CD1c-positive myeloid dendritic cell (primary cell): ENCODE data around the gene NISCH.
"Not testable (repeated sequence)": the region's sequence is repeated elsewhere in the genome, so short reads cannot be mapped to it uniquely, and the experiment has no call there.

ENCODE experiments used
- DNase-seq: peaks from one replicate; pipeline ENCODE4 v3.0.0-alpha.2; 2016; ENCODE audit errors: extremely low spot score

Gene NISCH

GRCh38 chr3:52525680-52526561, 70.5 kb downstream of the NISCH start:
- DNase-seq: no peak

- not testable (repeated sequence) for DNase-seq
Measured at GRCh38 chr3:52526671-52527038, 71.3 kb downstream of the NISCH start.

DNA sequence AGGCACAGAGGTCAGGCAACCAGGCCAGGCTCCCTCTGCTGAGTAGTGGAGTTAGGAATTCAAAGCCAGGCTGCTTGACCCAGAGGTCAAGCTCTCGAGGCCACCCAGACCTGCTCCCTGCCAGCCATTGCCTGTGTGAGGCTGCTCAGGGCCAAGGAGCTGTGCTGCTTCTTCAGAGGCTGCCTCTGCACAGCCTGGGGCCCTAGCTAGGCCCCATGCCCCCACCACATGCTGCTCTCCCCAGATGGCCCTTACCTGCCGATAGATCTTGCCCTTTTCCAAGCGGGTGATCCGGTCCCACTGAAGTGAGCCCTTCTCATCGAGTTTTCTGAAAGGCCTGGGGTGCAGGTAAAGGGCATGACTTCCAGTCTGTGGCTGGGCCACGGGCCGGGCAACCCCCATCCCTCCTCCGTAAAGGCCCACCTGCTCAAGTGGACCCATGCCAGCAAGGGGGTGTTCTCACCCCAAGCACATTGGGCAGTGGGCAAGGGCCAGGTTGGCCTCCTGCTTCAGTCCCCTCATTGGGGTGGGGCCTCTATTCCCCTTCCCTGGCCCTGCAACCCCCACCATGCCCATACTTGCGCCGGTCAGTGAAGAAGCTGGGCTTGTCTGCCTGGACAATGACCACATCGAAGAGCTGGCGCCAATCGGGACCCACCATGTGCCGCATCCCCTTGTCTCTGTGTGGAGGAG, 71.8 kb downstream of the NISCH start:
- DNase-seq: no peak

DNA sequence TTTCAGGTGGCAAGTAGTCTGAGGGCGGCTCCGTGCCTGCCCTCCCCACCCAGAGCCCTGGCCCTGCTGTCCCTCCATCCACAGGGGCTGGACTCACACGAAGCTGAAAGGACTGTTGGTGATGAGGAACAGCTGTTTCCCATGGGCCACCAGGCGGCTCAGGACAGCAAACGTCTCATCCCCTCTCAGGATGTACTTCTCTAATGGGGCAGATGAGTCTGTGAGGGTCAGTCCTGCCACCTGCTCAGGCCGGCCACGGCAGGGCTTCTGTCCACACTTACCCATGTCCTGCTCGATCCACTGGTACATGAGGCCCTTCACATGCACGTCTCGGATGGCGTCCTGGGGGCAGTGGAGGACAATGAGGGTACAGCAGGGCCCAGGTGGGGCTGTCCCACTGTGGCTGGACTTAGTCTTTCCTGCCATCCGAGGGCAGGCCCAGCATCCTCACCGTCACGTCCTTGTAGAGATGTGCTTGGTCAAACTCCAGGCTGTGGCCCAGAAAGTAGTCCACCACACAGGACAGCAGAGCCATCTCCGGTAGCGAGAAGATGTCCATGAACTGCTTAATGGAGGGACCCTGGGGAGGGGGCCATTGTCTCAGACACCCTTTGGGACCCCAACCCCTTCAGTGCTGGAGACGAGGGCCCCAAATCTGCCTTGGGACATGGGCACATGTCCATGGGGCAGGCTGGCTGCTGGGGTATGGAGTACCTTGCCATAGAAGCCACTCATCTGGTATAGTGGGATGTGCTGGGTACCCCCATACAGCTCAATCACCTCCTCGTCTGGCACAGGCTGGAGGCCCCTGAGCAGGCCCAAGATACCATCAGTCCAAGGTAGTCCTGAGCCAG, 72.6 kb downstream of the NISCH start:
- DNase-seq: no peak

GRCh38 chr3:52528586-52529375, 73.4 kb downstream of the NISCH start:
- DNase-seq: no peak

GRCh38 chr3:52529376-52530333, 74.3 kb downstream of the NISCH start:
- DNase-seq: no peak

- no peak for DNase-seq
Measured at GRCh38 chr3:52530918-52531826, 75.8 kb downstream of the NISCH start.

DNA sequence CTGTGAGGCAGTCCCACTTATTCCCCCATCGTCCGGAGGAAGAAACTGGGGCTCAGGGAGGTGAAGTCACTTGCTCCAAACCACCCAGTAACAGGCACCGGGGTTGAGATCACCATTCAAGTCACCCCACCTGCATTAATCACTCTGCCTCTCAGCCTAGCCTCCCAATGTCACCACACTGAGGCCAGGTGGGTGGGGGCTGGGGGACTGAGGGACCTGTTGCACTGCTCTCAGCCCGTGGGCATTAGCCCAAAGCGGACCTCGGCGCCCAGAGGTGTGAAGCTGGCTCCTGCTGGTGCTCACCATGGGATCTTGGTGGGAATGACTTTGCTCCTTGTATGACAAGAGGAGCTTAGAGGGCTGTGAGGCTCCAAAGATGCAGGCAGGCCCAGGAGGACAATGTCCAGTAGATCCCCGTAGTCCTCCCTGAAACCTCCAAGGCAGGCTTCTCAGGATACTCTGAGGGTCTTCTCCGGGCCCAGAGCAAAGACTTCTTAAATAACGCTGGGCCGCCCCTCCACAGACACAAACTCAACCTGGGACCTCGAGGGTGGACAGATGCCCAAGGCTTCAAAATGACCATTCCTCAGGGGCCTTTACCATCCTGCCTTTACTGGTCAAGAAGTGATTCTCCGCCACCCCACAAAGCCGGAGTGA, 76.6 kb downstream of the NISCH start:
- DNase-seq: no peak

- peak; percentile 45 for DNase-seq
Measured at GRCh38 chr3:52532517-52532837, 77.1 kb downstream of the NISCH start.

- DNase-seq: peak; percentile 22
Measured at GRCh38 chr3:52532838-52533622, 77.6 kb downstream of the NISCH start.

DNA sequence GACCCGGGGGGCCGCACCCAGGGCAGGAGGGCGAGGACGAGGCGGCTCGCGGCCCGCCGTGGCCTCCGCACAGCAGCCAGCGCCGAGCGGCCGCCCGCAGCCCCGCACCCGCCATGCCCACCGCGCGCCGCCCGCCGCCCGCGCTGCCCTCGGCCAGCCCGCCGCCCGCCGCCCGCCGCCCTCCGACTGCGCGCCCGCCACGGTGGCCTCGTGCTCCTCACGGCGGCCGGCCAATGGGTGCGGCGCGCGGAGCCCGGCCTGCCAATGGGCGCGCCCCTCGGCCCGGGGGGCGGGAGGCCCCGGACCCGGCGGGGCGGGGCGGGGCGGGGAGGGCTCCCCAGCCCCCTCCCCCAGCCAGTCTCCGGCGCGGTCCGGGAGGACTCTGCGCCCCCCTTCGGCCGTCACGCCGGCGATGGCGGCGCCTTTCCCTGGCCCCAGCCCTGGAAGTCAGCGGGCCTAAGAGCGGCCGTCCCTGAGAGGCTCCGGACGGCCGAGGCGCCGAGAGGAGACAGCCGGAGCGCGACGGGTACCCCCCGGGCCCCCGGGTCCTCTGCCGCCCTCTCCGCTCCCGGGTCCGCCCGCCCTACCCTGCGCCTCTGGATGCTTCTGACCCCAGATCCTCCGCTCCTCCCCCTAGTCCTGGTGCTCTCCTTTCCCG, 78.3 kb downstream of the NISCH start, which contains the start of gene NT5DC2:
Gene NT5DC2, minus strand, starts transcription at position 235 of the 658 bp plus-strand sequence. Its CDS starts 120 bp downstream, at position 115.
- peak; percentile 79 for DNase-seq

- DNase-seq: no peak
Measured at GRCh38 chr3:52534281-52535183, 79.1 kb downstream of the NISCH start.

DNA sequence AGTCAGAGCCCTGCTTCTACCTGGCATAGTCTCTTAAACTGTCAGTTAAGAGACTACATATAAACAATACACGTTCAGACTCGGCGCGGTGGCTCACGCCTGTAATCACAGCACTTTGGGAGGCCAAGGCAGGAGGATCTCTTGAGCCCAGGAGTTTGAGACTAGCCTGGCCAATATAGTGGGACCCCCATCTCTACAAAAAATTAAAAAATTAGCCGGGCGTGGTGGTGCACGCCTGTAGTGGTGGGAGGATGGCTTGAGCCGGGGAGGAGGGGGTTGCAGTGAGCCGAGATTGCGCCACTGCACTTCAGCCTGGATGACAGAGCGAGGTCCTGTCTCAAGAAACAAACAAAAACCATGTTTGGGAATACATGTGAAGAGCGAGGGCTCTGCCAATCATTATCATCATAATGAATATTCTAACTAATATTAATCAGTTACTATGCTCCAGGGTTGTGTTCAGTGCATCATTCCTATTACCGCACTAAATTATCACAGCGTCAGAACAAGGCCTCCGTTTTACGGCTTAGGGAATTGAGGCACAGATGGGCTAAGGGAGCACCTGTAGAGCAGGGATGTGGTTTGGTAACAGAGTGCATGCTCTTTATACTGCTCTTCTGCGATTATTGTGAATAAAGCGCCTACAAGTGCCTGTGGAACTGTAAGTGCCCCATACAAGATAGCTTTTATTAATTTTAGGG, 80.2 kb downstream of the NISCH start:
- no peak for DNase-seq

GRCh38 chr3:52536112-52536368, 80.6 kb downstream of the NISCH start:
- DNase-seq: no peak

- peak; percentile 100 for DNase-seq
Measured at GRCh38 chr3:52536369-52537164, 81.2 kb downstream of the NISCH start, which contains the start of gene UQCC5. Gene UQCC5 (plus strand): TSS chr3:52536605. CDS start chr3:52536756, 151 bp downstream.
